K562 (cell line): ENCODE data around the gene ACVR2B.

Experiments used
- E2F3 ChIP-seq: fragments of 250-450 bp; sonication (Bioruptor Pico); IDR thresholded peaks from 2 replicates; pipeline ENCODE4 v1.4.0; 2020; ENCODE audit warnings: mild to moderate bottlenecking
- EGR1 ChIP-seq: fragments of 450-650 bp; conservative IDR thresholded peaks from 2 replicates; pipeline ENCODE4 v1.6.1; 2017; ENCODE audit warnings: mild to moderate bottlenecking
- ZNF175 ChIP-seq: fragments of 200-800 bp; sonication (Bioruptor generic); IDR thresholded peaks from 2 replicates; pipeline ENCODE4 v1.6.1; 2016; ENCODE audit warnings: low read depth, mild to moderate bottlenecking, missing genetic modification characterization, missing compliant biosample characterization
- ZNF592 ChIP-seq: fragments of 450-650 bp; IDR thresholded peaks from 2 replicates; pipeline ENCODE4 v1.6.1; 2017; ENCODE audit warnings: antibody characterized with exemption, mild to moderate bottlenecking
- TF ChIP-seq, protein P1 (sequence below): sonication (generic); formaldehyde crosslinking; IDR thresholded peaks from 2 replicates; pipeline ENCODE4 v1.5.0; 2020; ENCODE audit warnings: missing genetic modification reagents

GRCh38 chr3:38493031-38493430, 39.3 kb downstream of the ACVR2B start:
- no peak for TF ChIP-seq E2F3 (CRISPR knock-in tag)
- TF ChIP-seq ZNF175 (CRISPR knock-in tag) = no peak
- no peak for TF ChIP-seq ZNF592
- TF ChIP-seq, protein P1, sequence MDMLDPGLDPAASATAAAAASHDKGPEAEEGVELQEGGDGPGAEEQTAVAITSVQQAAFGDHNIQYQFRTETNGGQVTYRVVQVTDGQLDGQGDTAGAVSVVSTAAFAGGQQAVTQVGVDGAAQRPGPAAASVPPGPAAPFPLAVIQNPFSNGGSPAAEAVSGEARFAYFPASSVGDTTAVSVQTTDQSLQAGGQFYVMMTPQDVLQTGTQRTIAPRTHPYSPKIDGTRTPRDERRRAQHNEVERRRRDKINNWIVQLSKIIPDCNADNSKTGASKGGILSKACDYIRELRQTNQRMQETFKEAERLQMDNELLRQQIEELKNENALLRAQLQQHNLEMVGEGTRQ (CRISPR knock-in tag) = no peak
- TF ChIP-seq EGR1 = no peak
